Esophagus squamous epithelium (tissue), 4 donors: ENCODE measurements around the gene SOX8.

Experiments
- CTCF ChIP-seq, 6 experiments: fragments of 450-650 bp in 4 of 6; fragments of 200-600 bp in 2 of 6; sonication (generic) in 2 of 6; IDR thresholded peaks; one replicate each; pipeline ENCODE4 v1.5.1; 2016 to 2019; ENCODE audit warnings: antibody characterized with exemption in 6 of 6, mild to moderate bottlenecking in 4 of 6, moderate library complexity in 4 of 6
- POLR2A ChIP-seq, 4 donors: fragments of 450-650 bp; IDR thresholded peaks; one replicate each; pipeline ENCODE4 v1.6.1; 2017; ENCODE audit warnings: antibody characterized with exemption in 4 of 4, mild to moderate bottlenecking in 4 of 4, moderate library complexity in 3 of 4

- TF ChIP-seq CTCF (IDR thresholded peaks at IDR 0.05) (no peak), POLR2A (IDR thresholded peaks at IDR 0.05) (no peak)
Measured at GRCh38 chr16:977081-977701, 4.4 kb upstream of the SOX8 start.
